Upper lobe of right lung (tissue), 1 donor: ENCODE measurements around the gene ZC3H13. TPM values are rescaled to one million over a fixed set of nuclear protein-coding genes. Genes with fewer than 3 reads are reported as not detected.

Source experiments
- ATAC-seq: fragments of 200-7000 bp; cut with Tn5 transposase; one replicate; pipeline ENCODE4 v1.9.1; 2020; ENCODE audit warnings: mild to moderate bottlenecking, moderate library complexity
- DNase-seq: peaks from one replicate; pipeline ENCODE4 v3.0.0-alpha.2; 2020
- H3K27ac ChIP-seq: fragments of 200-600 bp; one replicate; pipeline ENCODE4 v1.8.0; 2022
- H3K27me3 ChIP-seq: fragments of 200-600 bp; one replicate; pipeline ENCODE4 v1.8.0; 2022; ENCODE audit warnings: mild to moderate bottlenecking
- H3K36me3 ChIP-seq: fragments of 200-600 bp; one replicate; pipeline ENCODE4 v1.8.0; 2022
- H3K4me1 ChIP-seq: fragments of 200-600 bp; one replicate; pipeline ENCODE4 v1.8.0; 2022
- H3K4me3 ChIP-seq: fragments of 200-600 bp; one replicate; pipeline ENCODE4 v1.8.0; 2022; ENCODE audit warnings: mild to moderate bottlenecking
- H3K9me3 ChIP-seq: fragments of 200-600 bp; one replicate; pipeline ENCODE4 v1.8.0; 2022
- CTCF ChIP-seq: fragments of 200-600 bp; IDR thresholded peaks from one replicate; pipeline ENCODE4 v1.8.0; 2022; ENCODE audit warnings: antibody characterized with exemption
- intact Hi-C: fragments of 100-400 bp; cut with DNase I; formaldehyde crosslinking; loops from one replicate; pipeline ENCODE4 v1.11.0; 2022
- total RNA-seq: library from RNA; stranded (reverse); fragmentation: NEBNext Ultra II Directional; extraction: Animal tissue kit (Norgen Biotek cat#: 25700); gene quantifications from one replicate; pipeline ENCODE4 v1.2.1, GENCODE V29; 2021
- donor health status: DM: no; HTN: yes; CAD: no; lungs with severe emphysema.

The ZC3H13 gene
- total RNA-seq, 1 donor from 2014 or later = 49.2 TPM

DNA sequence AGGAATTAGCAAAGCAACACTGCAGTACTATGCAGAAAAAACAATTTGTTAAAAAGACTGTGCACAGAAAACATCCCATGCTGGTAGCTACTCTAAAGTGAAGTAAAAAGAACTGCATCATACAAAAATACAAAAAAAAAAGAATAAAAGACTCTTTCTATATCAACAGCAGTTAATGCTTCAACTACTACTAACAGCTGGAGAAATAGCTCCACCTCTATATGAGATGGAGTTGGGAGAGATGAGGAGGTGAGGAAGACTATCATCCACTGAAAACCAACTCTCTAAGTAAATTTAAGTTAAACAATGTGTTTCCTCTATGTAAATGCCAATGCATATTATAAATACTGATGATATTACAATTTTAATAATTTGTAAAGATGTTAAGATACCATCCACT is 1.8 kb downstream of the ZC3H13 start:
- no peak for TF ChIP-seq CTCF
- Histone ChIP-seq H3K4me1 (peaks cover 14% of the 10 kb centered on the region), H3K9me3 (no peaks in the 10 kb centered on the region), H3K27ac (no peak overlapping the region), H3K4me3 (peak overlapping the region; percentile 77), H3K27me3 (no peaks in the 10 kb centered on the region), H3K36me3 (no peaks in the 10 kb centered on the region)
- intact Hi-C loops = no loop called here
- ATAC-seq (no peak), DNase-seq (no peak)

- H3K36me3 ChIP-seq = peaks cover 17% of the 10 kb centered on the region
- no peaks in the 10 kb centered on the region for H3K27me3 ChIP-seq
- no peak for TF ChIP-seq CTCF
- H3K27ac ChIP-seq = no peak overlapping the region
- intact Hi-C loops = no loop called here
- H3K9me3 ChIP-seq = no peaks in the 10 kb centered on the region
- H3K4me3 ChIP-seq = no peak overlapping the region
- ATAC-seq (no peak), DNase-seq (no peak)
- peaks cover 3% of the 10 kb centered on the region for H3K4me1 ChIP-seq
Observed at GRCh38 chr13:46045424-46045823, 7.1 kb downstream of the ZC3H13 start.

GRCh38 chr13:46043647-46044046 is 8.9 kb downstream of the ZC3H13 start:
- Histone ChIP-seq H3K27me3 (no peaks in the 10 kb centered on the region), H3K4me3 (no peak overlapping the region), H3K9me3 (no peaks in the 10 kb centered on the region), H3K4me1 (no peaks in the 10 kb centered on the region), H3K36me3 (peaks cover 27% of the 10 kb centered on the region), H3K27ac (no peak overlapping the region)
- DNase-seq = no peak
- intact Hi-C loops = no loop called here
- TF ChIP-seq CTCF = no peak
- no peak for ATAC-seq

DNA sequence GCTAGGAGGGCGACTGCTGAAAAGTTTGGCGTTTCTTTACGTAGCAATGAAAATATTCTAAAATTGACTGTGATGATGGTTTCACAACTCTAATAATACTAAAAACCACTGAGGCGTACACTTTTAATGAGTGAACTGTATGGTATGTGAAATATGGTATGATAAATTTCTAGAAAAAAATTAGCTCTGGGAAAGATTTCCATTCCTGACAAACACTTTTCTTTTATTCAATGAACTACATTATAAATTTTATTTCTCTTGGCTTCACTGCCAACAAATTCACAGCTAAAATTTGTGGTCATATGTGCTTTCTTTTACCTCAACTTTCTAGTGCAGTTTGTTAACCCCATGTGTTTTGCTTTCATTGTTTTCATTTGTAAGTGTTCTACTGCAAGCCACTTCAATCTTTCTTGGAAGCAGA is 11.1 kb downstream of the ZC3H13 start:
- no peak overlapping the region for H3K27ac ChIP-seq
- DNase-seq (no peak), ATAC-seq (no peak)
- no peaks in the 10 kb centered on the region for H3K4me1 ChIP-seq
- no peaks in the 10 kb centered on the region for H3K27me3 ChIP-seq
- H3K4me3 ChIP-seq = no peak overlapping the region
- intact Hi-C loops = no loop called here
- H3K9me3 ChIP-seq = no peaks in the 10 kb centered on the region
- peaks cover 39% of the 10 kb centered on the region for H3K36me3 ChIP-seq
- no peak for TF ChIP-seq CTCF

- no peak overlapping the region for H3K4me3 ChIP-seq
- H3K27me3 ChIP-seq = no peaks in the 10 kb centered on the region
- TF ChIP-seq CTCF = no peak
- no peaks in the 10 kb centered on the region for H3K9me3 ChIP-seq
- peaks cover 39% of the 10 kb centered on the region for H3K36me3 ChIP-seq
- H3K27ac ChIP-seq = no peak overlapping the region
- intact Hi-C loops = no loop called here
- H3K4me1 ChIP-seq = no peaks in the 10 kb centered on the region
- DNase-seq (no peak), ATAC-seq (no peak)
Observed at GRCh38 chr13:46040763-46041162, 11.8 kb downstream of the ZC3H13 start.
